Stimulated activated CD8-positive, alpha-beta memory T cell treated with anti-CD3 and anti-CD28 coated beads, Interleukin-4, amount 100 ng/mL, for 48 hours (primary cell): Measurements from ENCODE around the gene LMBRD1.
"Not testable (repeated sequence)": the region's sequence is repeated elsewhere in the genome, so short reads cannot be mapped to it uniquely, and the experiment has no call there.

Experiments
- DNase-seq: peaks from one replicate; pipeline ENCODE4 v3.0.0-alpha.2; 2020

LMBRD1 gene

DNA sequence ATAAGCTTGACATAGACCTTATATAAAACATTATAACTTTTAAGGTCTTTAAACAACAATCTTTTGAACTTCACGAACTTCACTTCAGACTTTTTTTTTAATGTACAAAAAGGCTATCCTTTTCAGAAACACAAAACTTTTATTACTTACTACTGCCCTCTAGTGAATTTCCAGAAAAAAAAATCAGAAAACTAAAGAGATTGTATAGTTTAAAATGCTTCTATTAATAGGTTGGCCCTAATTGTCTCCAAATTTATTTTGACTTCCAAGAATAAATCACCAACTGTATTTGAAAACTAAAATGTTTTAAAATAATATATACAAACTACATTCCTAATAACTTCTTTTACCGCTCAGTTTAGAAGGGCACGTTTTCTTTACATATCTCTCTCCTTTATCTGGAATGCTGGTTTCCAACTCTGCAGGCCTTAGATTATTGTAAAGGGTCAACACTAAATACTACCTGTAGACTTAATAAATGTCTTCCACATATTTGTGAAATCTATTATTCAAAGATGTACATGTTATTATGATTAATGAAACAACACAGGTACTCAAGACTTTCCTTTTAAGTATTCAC, 66.8 kb downstream of the LMBRD1 start:
- no peak for DNase-seq

DNA sequence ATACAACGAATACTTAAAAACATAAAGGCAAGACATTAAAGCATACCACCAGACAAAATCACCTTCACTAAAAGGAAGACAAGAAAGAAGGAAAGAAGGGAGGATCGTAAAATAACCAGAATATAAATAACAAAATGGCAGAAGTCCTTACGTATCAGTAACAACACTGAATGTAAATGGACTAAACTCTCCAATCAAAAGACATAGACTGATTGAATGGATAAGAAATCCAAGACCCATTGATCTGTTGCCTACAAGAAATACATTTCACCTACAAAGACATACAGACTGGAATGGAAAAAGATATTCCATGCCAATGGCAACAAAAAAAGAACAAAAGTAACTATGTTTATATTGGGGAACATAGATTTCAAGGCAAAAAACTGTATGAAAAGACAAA, 74.1 kb downstream of the LMBRD1 start:
- DNase-seq = no peak

DNA sequence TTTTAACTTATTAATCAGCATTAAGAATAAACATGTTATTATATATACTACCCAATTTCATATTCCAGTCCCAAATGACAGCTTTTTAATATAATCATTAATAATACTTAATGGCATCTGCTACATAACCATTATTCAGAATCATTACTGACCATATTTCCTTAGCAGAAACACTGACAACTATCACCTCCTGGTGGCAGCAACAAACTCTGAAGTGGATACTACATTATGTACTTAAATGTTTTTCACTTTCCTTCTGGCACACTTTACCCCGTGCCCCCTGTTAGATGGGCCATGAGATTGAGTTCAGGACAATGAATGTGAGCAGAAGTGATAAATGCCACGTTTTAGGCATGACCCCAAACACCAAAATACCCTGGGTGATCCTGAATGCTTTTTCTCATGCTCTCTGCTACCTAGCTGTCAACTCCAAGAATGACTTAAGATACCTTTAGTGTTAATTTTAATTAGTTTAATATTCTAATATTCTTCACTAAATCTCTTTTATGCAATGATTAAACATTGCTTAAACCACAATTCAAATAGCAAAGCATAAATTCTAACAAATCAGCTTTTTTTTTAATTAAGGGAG, 77.1 kb downstream of the LMBRD1 start:
- DNase-seq = no peak

DNA sequence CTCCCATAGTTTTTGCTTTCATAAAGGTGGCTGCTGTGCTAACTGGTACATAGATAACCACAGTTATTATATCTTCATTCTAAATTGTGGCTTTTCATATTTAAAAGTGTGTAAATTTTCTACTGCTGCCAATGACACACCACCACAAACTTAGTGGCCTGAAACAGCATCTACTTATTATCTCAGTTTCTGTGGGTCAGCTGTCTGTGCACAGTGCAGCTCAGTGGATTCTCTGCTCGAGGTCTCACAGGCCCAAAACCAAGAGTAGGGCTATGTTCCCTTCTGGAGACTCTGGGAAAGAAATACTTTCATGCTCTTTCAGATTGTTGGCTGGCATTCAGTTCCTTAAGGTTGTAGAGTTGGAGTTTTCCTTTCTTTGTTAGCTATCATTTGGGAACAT, 90.1 kb downstream of the LMBRD1 start:
- no peak for DNase-seq

DNA sequence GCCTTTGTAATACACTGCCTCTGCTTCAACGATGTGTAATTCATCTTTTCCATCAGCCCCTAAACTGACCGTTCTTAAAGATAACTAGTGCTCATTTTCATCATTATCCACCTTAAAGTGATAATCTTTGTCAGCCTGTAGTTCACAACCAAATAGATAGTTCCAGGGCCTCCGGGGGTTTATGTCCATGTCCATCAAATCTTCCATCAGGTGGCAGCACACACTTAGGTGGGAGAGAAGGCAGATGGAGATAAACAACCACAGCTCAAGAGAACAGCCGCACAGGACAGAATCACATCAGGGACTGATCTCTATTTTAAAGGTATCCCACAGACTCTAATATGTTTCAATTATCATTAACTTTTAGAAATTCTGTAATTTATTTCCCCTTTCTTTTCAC, 90.9 kb downstream of the LMBRD1 start:
- DNase-seq = no peak

DNA sequence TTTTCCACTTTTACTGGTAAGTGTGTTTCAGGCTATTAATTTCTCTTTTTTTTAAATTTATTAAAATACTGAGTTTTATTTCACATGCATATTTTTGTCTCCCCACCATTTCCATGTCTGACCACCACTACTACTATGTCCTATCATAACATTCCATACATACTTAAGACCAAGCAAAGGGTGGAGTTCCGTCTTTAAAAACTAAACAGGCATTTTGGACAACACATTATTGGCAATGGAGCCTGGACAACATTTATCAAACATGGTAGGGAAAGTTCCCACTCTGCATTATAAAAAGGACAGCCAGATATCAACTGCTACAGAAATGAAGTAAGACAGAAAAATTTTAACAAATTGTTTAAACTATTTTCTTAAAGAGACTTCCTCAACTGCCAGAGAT, 91.9 kb downstream of the LMBRD1 start:
- DNase-seq = no peak

DNA sequence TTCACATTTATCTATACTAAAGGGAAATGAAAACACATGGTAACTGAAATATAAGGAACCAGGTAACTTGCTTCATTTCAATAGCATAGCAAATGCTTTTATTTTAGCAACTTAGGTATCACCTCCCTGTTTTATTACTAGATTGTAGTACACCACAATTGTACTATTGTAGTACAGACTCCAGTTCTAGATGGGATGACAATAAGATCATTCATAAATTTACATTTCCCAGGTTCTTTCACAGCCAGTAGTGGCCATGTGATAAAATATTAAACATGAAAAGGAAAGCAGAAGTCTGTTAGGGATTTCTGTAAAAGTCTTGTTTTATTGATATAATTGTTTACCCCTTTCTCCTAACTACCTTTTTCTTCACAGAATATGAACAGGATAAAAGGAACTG, 97.2 kb downstream of the LMBRD1 start:
- DNase-seq = no peak

DNA sequence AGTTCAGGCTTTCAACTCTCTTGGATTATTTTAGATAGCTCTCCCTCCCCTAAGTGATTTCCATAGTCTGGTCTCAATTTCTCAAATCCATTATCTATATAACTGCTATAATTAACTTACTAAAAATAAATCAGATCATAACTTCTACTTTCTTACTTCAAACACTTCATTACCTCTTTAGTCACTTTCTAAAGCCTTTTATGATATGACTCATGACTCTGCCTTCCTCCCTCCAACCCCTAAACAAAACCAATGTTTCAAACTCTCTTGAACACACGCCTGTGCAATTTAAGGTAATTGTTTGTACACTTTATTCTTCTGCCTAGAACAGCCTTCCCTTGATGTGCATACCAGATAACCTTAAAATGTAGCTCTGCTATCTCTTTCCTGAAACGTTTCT, 100.5 kb downstream of the LMBRD1 start:
- DNase-seq = no peak

DNA sequence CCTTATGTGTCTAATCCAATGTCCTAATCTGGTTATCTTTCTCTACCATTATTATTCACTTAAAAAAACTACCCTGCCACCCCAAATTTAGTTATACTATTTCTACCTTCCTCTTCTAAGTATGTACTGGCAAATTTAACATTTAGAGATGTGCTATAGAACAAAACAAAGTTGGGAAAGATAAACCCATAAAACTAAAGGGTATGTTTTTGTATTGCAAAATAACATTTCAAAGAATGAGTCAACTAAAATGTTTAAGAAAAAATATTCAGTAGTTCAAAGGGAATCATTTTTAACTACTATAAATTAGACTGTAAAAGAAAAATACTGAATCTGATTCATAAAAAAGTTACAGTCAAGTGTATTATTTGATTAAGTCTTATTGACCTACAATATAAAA, 103.0 kb downstream of the LMBRD1 start:
- DNase-seq = no peak

DNA sequence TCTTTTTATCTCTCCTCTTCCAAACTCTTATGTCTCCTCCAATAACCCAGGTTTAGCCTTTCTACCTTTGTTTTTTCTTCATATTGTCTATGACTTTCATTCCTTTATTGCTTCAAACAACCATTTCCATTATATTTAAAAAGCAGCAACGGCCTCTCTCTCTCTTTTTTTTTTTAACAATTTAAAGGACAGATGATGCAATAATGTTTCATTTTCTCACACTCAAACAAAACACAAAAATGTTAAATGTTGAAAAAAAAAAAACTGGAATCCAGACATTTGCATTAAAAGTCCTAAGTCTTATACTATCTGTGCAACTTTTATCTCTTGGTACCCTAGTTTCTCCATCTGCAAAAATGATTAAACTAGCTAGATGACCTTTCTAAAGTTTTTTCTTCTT, 105.8 kb downstream of the LMBRD1 start:
- DNase-seq = no peak

DNA sequence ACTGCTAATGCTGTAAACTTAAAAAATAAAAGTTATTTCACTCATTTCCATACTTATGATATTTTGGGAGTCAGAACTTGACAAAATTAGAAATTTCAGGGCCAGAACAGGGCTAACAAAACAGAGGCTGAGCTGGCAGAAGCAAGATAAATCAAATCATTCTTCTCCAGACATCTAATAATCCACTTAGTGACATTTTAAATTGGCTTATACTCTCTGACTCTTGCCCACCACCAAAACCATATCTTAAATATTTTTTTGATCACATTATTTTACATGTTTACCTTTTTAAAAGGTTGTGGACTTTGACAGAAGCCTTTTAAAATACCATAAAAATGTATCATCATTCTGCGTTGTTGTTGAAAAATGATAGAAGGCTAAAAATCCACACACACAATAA, 116.5 kb downstream of the LMBRD1 start:
- no peak for DNase-seq

DNA sequence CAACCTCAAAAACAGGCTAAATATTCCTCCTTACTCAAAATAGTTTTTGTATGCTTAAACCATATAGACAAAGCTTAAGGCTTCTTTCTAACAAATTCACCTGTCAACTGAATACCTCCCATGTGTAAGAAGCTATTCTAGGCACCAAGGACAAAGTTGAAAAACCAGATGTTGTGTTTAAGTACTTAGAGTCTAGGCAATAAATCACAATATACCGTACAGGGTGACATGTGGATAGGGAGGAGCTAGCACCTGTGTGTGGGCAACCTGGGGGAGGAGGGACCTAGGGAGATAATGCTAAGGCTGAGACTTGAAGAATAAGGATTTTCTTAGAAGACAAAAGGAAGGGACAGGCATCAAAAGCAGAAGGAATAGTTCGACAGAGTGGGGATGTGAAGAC, 123.5 kb downstream of the LMBRD1 start:
- no peak for DNase-seq

DNA sequence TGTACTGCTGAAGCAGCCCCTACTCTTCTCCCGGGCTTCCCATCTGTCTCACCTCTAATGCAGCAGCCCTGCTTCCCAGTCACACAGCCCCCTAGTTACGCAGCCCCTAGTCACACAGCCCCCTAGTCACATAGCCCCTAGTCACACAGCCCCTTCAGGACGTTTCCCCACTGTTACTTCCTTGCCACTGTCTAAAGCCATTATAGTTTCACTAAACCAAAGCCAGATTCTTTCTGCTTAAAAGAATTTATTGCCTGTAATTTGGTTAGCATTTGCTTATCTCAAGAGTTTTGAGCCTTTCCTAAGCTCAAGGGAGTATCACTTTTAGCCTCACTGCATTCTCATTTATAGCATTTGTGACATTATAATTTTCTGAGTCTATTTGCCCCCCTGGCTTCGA, 127.9 kb downstream of the LMBRD1 start:
- no peak for DNase-seq

DNA sequence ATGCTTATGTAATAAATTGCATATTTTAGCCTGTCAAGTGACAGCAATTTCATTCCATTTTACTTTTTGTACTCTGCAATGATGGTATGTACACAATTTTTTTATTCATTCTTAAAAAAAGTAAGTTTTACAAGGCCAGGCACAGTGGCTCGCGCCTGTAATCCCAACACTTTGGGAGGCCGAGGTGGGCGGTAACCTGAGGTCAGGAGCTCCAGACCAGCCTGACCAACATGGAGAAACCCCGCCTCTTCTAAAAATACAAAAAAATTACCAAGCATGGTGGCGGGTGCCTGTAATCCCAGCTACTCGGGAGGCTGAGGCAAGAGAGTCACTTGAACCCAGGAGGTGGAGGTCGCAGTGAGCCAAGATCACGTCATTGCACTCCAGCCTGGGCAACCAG, 130.0 kb downstream of the LMBRD1 start:
- not testable (repeated sequence) for DNase-seq

DNA sequence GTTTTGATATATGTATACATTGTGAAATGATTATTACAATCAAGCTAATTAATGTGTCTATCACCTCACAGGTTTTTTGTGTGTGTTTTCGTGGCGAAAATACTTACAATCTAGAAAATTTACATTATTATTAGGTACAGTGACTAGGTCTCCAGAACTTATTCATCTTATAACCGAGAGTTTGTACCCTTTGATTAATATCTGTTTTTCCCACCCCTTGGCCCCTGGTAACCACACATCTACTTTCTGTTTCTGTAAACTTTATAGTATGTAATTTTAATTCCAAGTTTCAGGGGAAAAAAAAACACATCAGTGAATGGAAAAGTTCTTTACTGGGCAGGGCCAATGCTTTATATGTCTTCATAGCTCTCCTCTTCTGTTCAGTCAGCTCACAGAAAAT, 131.4 kb downstream of the LMBRD1 start:
- DNase-seq = no peak

DNA sequence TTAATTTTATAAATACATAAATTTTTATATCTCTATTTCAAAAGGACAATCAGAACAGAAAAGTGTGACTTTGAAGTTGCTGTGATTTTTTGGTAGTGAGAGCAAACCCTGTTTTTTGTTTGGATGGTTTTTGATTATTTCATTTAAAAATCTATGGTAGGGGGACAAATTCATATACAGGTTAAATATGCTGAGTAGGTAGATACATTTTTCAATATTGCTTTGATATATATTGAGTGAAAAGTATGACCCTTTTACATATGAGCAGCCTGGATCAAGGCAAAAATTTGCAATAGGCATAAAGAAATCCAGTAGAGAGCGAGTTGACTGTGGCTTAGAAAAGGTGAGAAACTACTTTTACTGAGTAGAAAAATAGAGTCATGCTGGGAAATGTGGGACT, 132.3 kb downstream of the LMBRD1 start:
- DNase-seq = no peak

DNA sequence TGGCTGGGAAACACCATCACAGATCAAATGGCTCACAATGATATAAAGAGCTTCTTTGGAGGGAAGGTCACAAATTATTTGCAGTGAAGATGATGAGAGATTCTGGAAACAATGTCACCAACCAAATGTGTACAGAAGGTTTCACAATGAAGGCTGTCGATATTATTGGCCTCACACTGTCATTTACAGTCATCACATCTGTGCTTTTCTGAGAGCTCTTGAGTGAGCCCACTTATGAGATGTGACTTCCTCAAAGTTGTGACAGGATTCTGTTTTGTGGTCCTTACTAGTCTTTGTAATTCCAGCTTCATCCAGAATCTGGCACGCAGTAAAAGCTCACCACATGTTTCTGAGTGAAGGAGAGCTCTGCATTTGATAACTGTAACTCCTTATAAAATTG, 133.6 kb downstream of the LMBRD1 start:
- DNase-seq = no peak

DNA sequence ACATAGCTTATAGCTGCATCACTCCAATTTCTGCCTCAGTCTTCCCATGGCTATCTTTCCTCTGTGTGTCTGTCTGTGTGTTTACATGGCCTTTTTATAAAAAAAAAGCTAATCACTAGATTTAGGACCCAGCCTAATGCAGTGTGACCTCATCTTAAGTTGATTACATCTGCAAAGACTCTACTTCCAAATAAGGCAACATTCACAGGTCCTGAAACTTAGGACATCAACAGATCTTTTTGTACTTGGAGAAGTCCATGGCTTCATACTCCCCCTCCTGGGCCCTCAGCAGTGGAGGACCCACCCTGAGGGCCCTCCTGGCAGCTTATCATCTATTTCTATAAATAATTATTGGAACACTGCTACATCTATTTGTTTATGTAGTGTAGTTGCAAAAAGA, 146.1 kb downstream of the LMBRD1 start:
- DNase-seq = no peak

DNA sequence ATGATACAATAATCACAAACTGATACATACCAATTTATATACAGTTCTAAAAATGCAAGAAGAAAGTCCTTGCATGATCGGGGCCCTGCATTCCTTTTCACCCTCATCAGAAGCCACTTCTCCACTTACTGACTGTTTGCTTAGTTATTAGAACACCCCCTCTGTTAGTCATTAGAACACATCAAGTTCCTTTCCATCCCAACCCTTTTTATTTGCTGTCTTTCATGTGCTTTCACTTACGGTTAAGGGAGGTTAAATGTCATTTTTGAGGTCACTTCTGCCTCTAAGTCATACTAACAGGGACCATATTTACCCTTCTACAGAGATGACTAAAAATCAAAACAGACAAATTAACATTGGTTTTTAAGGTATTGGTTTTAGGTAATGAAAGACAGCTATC, 149.1 kb downstream of the LMBRD1 start:
- no peak for DNase-seq

DNA sequence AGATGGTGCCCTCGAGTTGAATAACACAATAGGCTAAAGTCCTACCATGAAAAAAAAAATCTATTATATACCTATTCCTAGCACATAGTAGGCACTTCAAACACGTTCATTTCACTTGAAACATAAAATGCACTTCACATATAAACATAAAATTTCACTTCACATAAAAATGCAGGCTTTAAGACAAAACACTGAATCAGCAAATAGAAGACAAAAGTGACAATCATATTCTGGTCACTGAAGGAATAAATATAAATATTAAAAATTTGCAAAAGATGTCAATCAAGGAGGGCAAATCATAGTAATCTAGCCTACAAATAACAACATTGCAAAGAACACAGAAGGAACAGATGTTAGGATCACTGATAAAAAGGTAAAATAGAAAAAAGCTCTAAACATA, 153.1 kb downstream of the LMBRD1 start:
- DNase-seq = no peak

DNA sequence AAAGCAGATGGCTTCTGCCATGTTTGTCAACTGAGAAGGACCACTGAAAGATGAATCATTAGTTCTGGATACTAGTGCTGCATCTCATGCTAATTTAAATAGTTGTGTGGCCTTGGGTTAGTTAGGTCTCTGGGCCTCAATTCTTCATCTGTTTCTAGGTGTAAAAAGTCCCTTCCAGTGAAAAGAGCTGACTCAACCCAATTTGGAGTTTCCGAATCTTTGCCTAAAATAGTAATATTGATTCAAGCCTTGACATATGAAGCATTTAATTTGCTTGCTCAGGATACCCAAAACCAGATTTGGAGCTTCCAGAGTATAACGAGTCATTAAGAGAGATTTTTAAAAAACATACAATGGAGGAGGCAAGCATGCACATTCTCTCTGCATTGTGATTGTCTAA, 163.9 kb downstream of the LMBRD1 start:
- DNase-seq = no peak

DNA sequence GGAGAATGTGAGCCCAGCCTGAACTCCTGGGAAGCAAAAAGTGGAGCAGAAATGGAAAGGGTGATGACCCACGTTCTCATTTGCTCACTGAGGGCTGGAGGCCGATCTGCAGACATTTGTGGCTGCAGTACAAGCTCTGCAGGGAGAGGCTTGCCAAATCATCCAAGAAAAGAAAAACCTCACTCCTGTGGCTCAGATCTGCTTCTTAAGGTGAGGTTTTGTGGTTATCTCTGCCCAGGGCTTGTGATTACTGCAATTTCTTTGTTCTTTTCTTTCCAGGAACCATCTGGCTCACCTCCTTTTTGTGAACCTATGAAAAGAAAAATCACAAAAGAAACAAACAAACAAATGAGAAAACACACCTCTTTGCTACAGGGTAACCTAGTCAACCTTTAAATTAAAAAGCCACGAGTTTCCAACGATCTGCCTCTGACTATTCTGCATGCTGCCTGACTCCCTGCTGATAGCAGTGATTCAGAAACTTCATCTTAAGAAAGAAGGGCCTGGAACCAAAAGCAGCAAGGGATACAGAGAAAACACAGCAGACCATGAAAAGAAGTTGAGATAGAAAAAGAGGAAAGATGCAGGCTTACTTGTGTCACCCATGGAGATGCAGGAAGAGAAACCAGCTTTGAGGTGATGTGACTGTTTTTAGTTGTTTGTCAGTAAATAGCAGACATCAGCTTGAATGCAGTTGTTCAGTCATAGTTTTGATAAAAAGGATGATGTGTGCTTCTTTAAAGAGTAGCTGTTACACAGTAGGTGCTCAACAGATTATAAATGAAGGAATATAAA, 165.1 kb downstream of the LMBRD1 start:
- no peak for DNase-seq

DNA sequence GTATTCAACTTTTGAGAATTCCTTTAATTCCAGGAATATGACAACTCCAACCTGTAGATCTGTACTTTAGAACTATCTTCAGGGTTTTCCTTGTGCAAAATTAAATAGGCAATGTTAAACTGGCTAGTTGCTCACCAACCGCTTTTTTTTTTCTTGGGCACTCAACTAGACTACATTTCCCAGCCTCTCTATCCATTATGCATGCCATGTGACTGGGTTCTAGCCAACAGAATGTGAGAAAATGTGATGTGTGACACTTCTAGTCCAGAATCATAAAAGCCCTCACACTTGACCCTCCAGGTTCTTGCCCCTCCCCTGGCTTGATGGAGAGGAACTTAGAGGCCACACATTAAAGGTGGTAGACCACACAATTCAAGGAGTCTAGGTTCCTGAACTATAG, 166.0 kb downstream of the LMBRD1 start:
- no peak for DNase-seq

DNA sequence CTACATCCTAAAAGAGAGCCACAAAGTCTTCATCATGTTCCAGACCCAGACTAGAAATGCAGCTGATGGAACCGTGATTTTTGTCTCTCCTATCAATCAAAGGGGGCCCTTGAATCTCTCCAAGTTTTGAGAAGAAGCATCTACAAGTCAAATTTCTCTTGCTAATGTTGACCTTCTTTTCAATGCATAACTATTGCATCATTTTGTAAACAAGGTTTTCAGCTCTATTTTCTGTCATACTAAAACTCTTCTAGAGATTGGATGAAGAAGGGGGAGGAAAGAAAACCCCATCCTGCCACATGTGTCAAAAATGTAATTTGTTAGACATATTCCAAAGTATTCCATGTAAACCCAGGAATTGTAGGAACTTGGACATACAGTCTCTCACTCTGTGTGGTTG, 169.2 kb downstream of the LMBRD1 start:
- DNase-seq = no peak

DNA sequence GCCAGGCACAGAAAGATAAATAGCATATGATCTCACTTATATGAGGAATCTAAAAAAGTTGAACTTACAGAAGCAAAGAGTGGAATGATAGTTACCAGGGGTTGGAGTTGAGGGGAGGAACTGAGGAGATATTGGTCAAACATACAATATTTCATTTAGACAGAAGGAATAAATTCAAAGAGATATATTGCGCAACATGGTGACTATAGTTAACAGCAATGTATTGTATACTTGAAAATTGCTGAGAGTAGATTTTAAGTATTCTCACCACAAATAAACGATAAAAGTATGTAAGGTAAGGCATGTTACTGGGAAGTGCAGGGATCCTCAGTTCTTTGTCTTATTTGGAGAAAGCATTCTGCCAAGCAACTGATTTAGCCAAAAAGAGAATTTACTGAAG, 171.9 kb downstream of the LMBRD1 start:
- DNase-seq = no peak
